AG09319 (cell line): ENCODE results near the gene CPNE4.

Source experiments
- DNase-seq: peaks from one replicate; pipeline ENCODE4 v3.0.0-alpha.2; 2010; ENCODE audit warnings: low read depth; ENCODE audit errors: extremely low read depth
- TF ChIP-seq, protein P1 (sequence below): IDR thresholded peaks from 2 replicates; pipeline ENCODE4 v1.5.1; 2011; ENCODE audit warnings: low read depth, mild to moderate bottlenecking, inconsistent platforms, low read length, moderate library complexity

CPNE4 gene

DNA sequence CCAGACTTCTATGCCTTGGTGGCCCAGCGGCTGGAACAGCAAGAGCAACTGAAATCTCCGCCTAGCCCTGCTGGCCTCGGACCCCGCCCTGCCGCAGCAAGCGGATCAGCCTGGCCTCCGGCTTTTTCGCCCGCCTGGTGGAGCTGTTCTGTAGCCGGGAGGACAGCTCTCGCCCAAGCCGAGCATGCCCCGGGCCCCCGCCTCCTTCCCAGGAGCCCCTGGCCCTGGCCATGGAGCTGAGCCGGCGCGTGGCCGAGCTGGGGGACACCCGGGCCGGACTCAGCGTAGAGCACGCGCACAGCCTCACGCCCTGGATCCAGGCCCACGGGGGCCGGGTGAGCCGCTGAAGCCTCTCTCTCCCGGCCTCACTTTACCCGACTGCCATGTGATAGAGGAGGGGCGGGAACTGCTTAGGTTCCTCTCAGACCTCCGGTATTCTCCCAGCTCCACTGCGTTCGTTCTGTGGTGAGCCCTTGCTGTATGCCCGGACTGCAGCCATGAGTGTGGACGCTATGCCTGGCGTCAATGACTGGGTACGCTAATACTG lies 507.9 kb downstream of the CPNE4 start:
- DNase-seq = peak; percentile 4
- TF ChIP-seq, protein P1, sequence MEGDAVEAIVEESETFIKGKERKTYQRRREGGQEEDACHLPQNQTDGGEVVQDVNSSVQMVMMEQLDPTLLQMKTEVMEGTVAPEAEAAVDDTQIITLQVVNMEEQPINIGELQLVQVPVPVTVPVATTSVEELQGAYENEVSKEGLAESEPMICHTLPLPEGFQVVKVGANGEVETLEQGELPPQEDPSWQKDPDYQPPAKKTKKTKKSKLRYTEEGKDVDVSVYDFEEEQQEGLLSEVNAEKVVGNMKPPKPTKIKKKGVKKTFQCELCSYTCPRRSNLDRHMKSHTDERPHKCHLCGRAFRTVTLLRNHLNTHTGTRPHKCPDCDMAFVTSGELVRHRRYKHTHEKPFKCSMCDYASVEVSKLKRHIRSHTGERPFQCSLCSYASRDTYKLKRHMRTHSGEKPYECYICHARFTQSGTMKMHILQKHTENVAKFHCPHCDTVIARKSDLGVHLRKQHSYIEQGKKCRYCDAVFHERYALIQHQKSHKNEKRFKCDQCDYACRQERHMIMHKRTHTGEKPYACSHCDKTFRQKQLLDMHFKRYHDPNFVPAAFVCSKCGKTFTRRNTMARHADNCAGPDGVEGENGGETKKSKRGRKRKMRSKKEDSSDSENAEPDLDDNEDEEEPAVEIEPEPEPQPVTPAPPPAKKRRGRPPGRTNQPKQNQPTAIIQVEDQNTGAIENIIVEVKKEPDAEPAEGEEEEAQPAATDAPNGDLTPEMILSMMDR = peak; percentile 50

DNA sequence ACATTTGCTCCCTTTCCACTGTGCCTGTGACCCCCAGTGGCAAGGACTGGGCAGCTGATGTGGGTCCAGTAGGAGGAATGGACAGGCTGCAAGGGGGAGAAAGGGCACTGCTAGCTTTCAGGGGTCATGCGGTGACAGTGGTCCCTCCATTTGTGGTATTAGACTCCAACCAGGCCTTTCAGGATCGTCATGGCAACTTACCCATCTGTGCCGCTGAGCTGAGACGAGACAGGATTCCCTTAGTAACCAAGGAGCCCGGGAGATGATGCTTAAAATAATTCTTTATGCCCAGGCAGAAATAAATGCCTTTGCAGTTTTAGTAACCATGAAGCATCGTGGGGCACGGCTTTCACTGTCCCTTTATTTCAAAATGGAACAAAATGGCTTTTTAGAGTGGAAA lies 516.1 kb downstream of the CPNE4 start:
- DNase-seq = no peak

DNA sequence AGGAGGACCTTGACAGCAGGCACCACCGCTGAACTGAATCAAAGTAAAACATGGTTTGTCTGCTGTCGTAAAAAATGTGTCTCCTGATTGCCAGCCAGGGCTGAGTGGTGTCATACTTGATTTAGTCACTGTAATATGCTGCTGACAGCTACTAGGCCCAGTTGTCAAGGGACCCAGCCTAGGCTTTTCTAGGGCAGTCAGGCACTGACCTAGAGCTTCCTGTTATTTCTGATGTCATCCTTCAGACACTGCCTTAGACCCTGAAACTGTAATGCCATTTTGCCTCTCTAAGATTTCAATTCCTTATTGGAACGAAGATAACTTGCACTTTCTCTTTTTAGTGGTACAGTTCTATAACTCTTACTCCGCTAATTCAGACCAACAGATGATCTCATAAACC lies 529.4 kb downstream of the CPNE4 start:
- TF ChIP-seq, protein P1 = no peak
- DNase-seq = no peak

More for the DNA sequence above, 516.1 kb downstream of the CPNE4 start:
- TF ChIP-seq, protein P1 = no peak

DNA sequence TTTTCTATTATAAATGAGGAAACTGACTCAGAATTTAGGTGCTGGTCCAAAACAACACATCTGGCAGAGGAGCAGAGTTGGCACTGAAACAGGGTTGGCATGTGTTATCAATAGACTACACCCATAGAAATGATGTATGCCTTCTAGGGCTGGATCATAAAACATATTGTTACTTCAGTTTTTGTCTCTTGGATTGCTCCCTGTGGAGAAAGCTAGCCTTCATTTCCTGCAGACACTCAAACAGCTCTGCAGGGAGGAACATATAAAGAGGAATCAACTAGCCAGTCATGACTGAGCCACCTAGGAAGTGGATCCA lies 531.5 kb downstream of the CPNE4 start:
- TF ChIP-seq, protein P1 = no peak
- DNase-seq = peak; percentile 2

DNA sequence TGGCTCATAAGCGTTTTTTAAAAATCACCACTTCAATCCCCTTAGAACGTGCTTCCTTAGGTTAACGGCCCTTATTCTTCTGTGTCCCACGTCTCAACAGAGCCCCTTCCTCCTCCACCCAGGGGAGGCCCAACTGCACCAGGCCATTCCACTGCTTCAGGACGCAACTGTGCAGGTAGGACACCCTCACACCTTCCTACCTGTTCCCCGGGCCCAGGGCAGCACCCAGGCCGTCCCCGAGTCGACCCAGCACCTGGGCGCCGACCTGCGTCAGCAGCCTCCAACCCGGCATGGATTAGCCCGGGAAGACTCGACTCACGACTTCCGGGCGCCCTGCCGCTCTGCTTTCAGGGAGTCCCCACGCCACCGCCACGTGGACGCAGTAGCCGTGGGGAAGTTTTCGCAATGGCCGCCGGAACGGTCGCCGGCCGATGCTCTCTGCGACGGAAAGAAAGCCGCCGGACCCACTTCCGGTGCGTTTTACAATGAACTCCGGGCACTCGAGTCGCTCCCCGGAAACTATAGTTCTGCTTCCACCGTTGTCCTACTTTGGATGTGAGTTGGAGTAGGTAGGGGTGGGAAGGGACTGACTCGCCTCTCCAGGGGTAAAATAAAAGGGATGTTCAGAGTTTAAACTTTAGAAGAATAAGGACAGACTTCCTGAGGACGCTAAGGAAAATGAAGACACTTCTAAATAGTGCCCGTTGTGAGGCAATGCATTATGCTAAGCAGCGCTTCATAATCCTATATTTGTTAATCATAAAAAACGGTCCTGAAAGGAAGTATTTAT lies 532.1 kb downstream of the CPNE4 start, which contains the start of gene MRPL3:
TSS of gene MRPL3 (minus strand) at position 442 of the 790 bp plus-strand sequence. CDS start at position 292, 150 bp downstream.
- TF ChIP-seq, protein P1 = no peak
- DNase-seq = peak; percentile 67

DNA sequence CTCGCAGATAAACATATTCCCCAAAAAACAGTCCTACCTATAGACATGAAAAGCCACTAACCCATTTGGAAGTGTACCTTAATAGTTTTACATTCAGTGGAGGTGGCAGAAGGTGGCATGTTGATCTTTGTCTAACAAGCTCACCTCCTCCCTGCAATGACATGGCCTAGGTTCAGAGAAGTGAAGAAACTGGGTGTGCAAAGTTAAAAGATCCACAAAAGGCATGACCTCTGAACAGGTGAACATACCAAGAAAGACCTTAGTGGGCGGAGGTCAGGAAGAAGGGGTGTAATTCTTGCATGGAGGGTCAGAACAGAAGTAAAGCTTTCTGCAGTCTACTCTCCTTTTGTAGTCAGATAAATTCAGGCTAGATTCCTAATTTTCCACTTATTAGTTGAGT lies 532.9 kb downstream of the CPNE4 start:
- TF ChIP-seq, protein P1 = no peak
- no peak for DNase-seq

DNA sequence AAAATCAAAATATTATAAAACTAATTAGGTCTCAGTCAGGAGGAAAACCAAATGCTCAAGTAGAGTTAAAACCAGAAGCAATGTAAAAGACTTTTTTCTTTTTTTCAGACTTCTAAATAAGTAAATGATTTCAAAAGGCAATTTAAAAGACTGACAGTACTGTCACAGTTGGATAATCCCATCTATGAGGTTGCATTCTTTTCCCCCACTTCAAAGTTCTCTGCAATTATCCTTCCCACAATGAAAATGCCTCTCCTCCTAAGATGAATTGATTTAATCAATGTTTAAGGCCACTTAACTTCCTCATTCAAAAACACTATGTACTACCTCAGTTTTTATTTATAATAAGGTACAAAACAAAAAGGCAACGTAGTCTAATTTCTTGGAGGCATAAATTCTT lies 540.1 kb downstream of the CPNE4 start:
- DNase-seq = no peak
- TF ChIP-seq, protein P1 = no peak
